GM19099 (cell line): ENCODE measurements around the gene INPP5D.

Experiments
- POLR2A ChIP-seq: IDR thresholded peaks from 3 replicates; pipeline ENCODE4 v1.6.1; 2011; ENCODE audit warnings: low read depth; ENCODE audit not compliant: insufficient read length; ENCODE audit errors: extremely low read depth

Gene INPP5D

GRCh38 chr2:233143700-233144331 is 83.7 kb downstream of the INPP5D start:
- no peak for TF ChIP-seq POLR2A

- TF ChIP-seq POLR2A, result no peak
Observed at GRCh38 chr2:233145726-233146125, 85.6 kb downstream of the INPP5D start.

DNA sequence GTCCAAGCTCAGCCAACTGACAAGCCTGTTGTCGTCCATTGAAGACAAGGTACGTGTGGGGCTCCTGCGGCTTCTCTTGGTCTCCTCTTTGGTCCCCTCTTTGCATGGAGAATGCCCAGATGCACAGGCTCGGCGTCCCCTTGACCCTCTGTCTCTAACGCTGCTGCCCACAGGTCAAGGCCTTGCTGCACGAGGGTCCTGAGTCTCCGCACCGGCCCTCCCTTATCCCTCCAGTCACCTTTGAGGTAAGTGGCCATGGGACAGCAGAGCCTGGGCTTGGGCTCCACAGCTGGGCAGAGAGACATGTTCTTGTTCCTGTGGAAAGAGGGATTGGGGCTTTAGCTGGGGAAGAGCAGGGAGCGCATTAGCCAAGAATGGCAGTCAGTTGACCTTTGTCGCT is 86.1 kb downstream of the INPP5D start:
- no peak for TF ChIP-seq POLR2A

- TF ChIP-seq POLR2A, result no peak
Observed at GRCh38 chr2:233147136-233147828, 87.1 kb downstream of the INPP5D start.

DNA sequence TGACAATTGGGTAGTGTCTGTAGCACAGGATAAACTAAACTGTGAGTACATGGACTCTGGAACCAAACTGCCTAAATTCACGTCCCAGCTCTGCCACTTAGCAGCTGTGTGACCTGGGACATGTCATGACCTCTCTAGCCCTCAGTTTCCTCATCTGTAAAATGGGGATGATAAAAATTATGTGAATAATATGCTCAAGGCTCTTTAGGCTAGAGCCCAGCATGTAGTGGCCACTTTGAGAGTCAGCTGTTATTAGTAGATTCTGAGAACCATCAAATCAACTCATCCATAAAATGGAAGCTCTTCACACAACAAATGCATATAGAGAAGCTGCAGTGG is 87.7 kb downstream of the INPP5D start:
- no peak for TF ChIP-seq POLR2A

- TF ChIP-seq POLR2A, result no peak
Observed at GRCh38 chr2:233148354-233148753, 88.2 kb downstream of the INPP5D start.

GRCh38 chr2:233152541-233152940 is 92.4 kb downstream of the INPP5D start:
- TF ChIP-seq POLR2A, result no peak

- no peak for TF ChIP-seq POLR2A
Observed at GRCh38 chr2:233153146-233153798, 93.1 kb downstream of the INPP5D start.

GRCh38 chr2:233156001-233156400 is 95.9 kb downstream of the INPP5D start:
- no peak for TF ChIP-seq POLR2A

- no peak for TF ChIP-seq POLR2A
Observed at GRCh38 chr2:233161730-233162129, 101.6 kb downstream of the INPP5D start.

GRCh38 chr2:233162770-233163169 is 102.6 kb downstream of the INPP5D start:
- no peak for TF ChIP-seq POLR2A

- TF ChIP-seq POLR2A, result no peak
Observed at GRCh38 chr2:233163486-233164103, 103.5 kb downstream of the INPP5D start.

DNA sequence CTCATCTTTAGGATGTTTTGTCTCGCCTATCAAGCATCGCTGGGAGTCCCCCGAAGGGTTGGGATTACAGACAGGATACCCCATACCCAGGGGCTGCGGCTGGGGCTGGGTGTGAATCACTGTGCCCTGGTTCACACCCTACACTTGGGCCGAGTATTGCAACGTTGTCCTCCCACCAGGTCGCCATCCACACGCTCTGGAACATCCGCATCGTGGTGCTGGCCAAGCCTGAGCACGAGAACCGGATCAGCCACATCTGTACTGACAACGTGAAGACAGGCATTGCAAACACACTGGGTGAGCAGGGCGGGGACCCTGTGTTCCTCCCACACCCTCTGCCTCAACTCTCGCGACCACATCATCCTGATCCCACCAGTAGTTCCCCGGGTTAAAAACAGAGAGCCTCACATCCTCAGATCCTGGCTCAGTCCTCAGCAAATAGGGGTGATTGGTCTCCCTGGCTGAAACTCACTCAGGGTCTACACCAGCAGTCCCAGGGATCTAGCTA is 104.0 kb downstream of the INPP5D start:
- TF ChIP-seq POLR2A, result no peak

DNA sequence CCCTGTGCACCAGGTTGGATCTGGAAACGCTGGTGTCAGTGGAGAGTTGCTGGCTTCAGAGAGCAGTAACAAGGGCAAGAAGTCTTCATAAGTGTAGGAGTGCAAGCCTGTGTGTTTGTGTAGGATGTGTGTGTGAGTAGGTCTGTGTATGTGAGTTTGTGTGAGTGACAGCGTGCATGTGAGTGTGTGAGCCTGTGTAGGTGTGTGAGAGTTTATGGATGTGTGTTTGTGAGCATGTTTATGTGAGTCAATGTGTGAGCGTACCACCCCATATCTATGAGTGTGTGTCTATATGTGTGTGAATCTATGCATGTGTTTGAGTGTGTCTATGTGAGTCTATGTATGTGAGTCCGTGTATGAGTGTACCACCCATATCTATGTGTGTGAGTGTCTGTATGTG is 104.8 kb downstream of the INPP5D start:
- no peak for TF ChIP-seq POLR2A

DNA sequence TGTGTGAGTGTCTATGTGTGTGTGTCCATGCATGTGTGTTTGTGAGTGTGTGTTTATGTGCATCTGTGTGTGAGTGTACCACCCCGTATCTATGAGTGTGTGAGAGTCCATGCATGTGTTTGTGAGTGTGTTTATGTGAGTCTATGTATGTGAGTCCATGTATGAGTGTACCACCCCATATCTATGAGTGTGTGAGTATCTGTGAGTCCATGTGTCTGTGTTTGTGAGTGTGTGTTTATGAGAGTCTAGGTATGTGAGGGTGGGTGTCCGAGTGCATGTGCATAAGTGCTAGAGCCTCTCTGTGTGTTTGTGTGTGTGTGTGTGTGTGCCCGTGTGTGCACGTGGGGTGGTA is 105.4 kb downstream of the INPP5D start:
- TF ChIP-seq POLR2A, result no peak
